Gastroesophageal sphincter (tissue), 3 donors: ENCODE measurements around the gene SLC1A3.

Experiments used
- CTCF ChIP-seq, 4 experiments: fragments of 200-600 bp in 2 of 4; fragments of 450-650 bp in 2 of 4; sonication (generic) in 1 of 4; IDR thresholded peaks; one replicate each; pipeline ENCODE4 v1.5.1; 2017 to 2019; ENCODE audit warnings: antibody characterized with exemption in 4 of 4, mild to moderate bottlenecking in 2 of 4, moderate library complexity in 2 of 4
- POLR2A ChIP-seq, 2 donors: fragments of 450-650 bp; IDR thresholded peaks; one replicate each; pipeline ENCODE4 v1.6.1; 2017; ENCODE audit warnings: antibody characterized with exemption in 2 of 2, mild to moderate bottlenecking in 2 of 2, moderate library complexity in 1 of 2

- TF ChIP-seq POLR2A (IDR thresholded peaks at IDR 0.05): no peak
- TF ChIP-seq CTCF (IDR thresholded peaks at IDR 0.05): peak; percentile 53 to 74 (median 70)
Measured at GRCh38 chr5:36728697-36729543, 122.5 kb downstream of the SLC1A3 start.
